Skeletal muscle tissue (tissue), 4 donors: ENCODE data around the gene SELPLG. TPM values are rescaled to one million over a fixed set of nuclear protein-coding genes. Genes with fewer than 3 reads are reported as not detected.

Source experiments
- H3K27ac ChIP-seq: one replicate; pipeline ENCODE4 v1.7.0; 2013; ENCODE audit warnings: mild to moderate bottlenecking, low read depth, low read length, inconsistent platforms
- H3K27me3 ChIP-seq, 3 donors: one replicate each; pipeline ENCODE4 v1.7.0; 2013; ENCODE audit warnings: low read length in 3 of 3; ENCODE audit not compliant: control insufficient read depth in 3 of 3, insufficient read depth in 3 of 3
- H3K36me3 ChIP-seq, 3 donors: one replicate each; pipeline ENCODE4 v1.7.0; 2013; ENCODE audit warnings: low read length in 3 of 3; ENCODE audit not compliant: control insufficient read depth in 3 of 3, insufficient read depth in 3 of 3
- H3K4me1 ChIP-seq, 3 donors: one replicate each; pipeline ENCODE4 v1.7.0; 2013; ENCODE audit warnings: low read length in 3 of 3, mild to moderate bottlenecking in 3 of 3; ENCODE audit not compliant: control insufficient read depth in 3 of 3, insufficient read depth in 3 of 3
- H3K4me3 ChIP-seq, 3 donors: one replicate each; pipeline ENCODE4 v1.7.0; 2013; ENCODE audit warnings: low read length in 3 of 3
- H3K9ac ChIP-seq, 3 donors: one replicate each; pipeline ENCODE4 v1.7.0; 2013; ENCODE audit warnings: low read length in 3 of 3, mild to moderate bottlenecking in 3 of 3, moderate library complexity in 2 of 3, low read depth in 1 of 3
- H3K9me3 ChIP-seq, 3 donors: one replicate each; pipeline ENCODE4 v1.7.0; 2013; ENCODE audit warnings: low read length in 3 of 3; ENCODE audit not compliant: control insufficient read depth in 3 of 3
- total RNA-seq: library from RNA; depleted of rRNA; stranded (reverse); fragments of >200 nt; gene quantifications from one replicate; pipeline ENCODE4 v1.2.3, GENCODE V29; 2014
- donor health status: Osteomylitis.

The SELPLG gene
- total RNA-seq, 1 donor from 2014 or later = 3.7 TPM

GRCh38 chr12:108614639-108615038 lies 19.1 kb downstream of the SELPLG start:
- no peak overlapping the region for H3K4me3 ChIP-seq
- H3K27ac ChIP-seq = no peak overlapping the region
- no peak overlapping the region for H3K9ac ChIP-seq
- peaks cover 8 to 15% (median 9%) of the 10 kb centered on the region in 3 donors for H3K4me1 ChIP-seq
- peaks cover 3 to 5% (median 3%) of the 10 kb centered on the region in 3 donors for H3K27me3 ChIP-seq
- H3K9me3 ChIP-seq = no peaks in the 10 kb centered on the region
- H3K36me3 ChIP-seq = no peaks in the 10 kb centered on the region

- H3K27me3 ChIP-seq = peaks cover 3 to 5% (median 3%) of the 10 kb centered on the region in 3 donors
- H3K9ac ChIP-seq = no peak overlapping the region
- H3K4me1 ChIP-seq = peaks cover 9 to 17% (median 12%) of the 10 kb centered on the region in 3 donors
- no peak overlapping the region for H3K27ac ChIP-seq
- H3K9me3 ChIP-seq = no peaks in the 10 kb centered on the region
- no peaks in the 10 kb centered on the region for H3K36me3 ChIP-seq
- no peak overlapping the region for H3K4me3 ChIP-seq
Measured at GRCh38 chr12:108614041-108614440, 19.7 kb downstream of the SELPLG start.

- Histone ChIP-seq H3K4me3 (no peak overlapping the region), H3K4me1 (peaks cover 9 to 17% (median 12%) of the 10 kb centered on the region in 3 donors), H3K27ac (no peak overlapping the region), H3K9ac (no peak overlapping the region), H3K27me3 (peaks cover 3 to 7% (median 5%) of the 10 kb centered on the region in 3 donors), H3K36me3 (no peaks in the 10 kb centered on the region), H3K9me3 (no peaks in the 10 kb centered on the region)
Measured at GRCh38 chr12:108613548-108613947, 20.1 kb downstream of the SELPLG start.

- Histone ChIP-seq H3K9me3 (no peaks in the 10 kb centered on the region), H3K36me3 (no peaks in the 10 kb centered on the region), H3K4me1 (peaks cover 6 to 15% (median 10%) of the 10 kb centered on the region in 3 donors), H3K27me3 (peaks cover 3 to 8% (median 6%) of the 10 kb centered on the region in 3 donors), H3K9ac (no peak overlapping the region), H3K4me3 (no peak overlapping the region), H3K27ac (no peak overlapping the region)
Measured at GRCh38 chr12:108612788-108613282, 20.9 kb downstream of the SELPLG start.

- Histone ChIP-seq H3K9me3 (no peaks in the 10 kb centered on the region), H3K27ac (no peak overlapping the region), H3K36me3 (no peaks in the 10 kb centered on the region), H3K4me1 (peaks cover 6 to 8% (median 7%) of the 10 kb centered on the region in 3 donors), H3K9ac (no peak overlapping the region), H3K27me3 (peaks cover 3 to 8% (median 6%) of the 10 kb centered on the region in 3 donors), H3K4me3 (no peak overlapping the region)
Measured at GRCh38 chr12:108611884-108612415, 21.7 kb downstream of the SELPLG start.

GRCh38 chr12:108610856-108611605 lies 22.7 kb downstream of the SELPLG start:
- Histone ChIP-seq H3K27me3 (peaks cover 3 to 8% (median 6%) of the 10 kb centered on the region in 3 donors), H3K36me3 (no peaks in the 10 kb centered on the region), H3K27ac (no peak overlapping the region), H3K4me1 (peaks cover 6 to 7% (median 7%) of the 10 kb centered on the region in 3 donors), H3K9me3 (no peaks in the 10 kb centered on the region), H3K9ac (no peak overlapping the region), H3K4me3 (no peak overlapping the region)

GRCh38 chr12:108610336-108610815 lies 23.3 kb downstream of the SELPLG start:
- Histone ChIP-seq H3K4me1 (peaks cover 6 to 7% (median 7%) of the 10 kb centered on the region in 3 donors), H3K27ac (no peak overlapping the region), H3K4me3 (no peak overlapping the region), H3K9ac (no peak overlapping the region), H3K36me3 (no peaks in the 10 kb centered on the region), H3K27me3 (peaks cover 3 to 8% (median 6%) of the 10 kb centered on the region in 3 donors), H3K9me3 (no peaks in the 10 kb centered on the region)

GRCh38 chr12:108609537-108610335 lies 24.0 kb downstream of the SELPLG start:
- H3K9ac ChIP-seq = no peak overlapping the region
- peaks cover 6 to 7% (median 7%) of the 10 kb centered on the region in 3 donors for H3K4me1 ChIP-seq
- no peak overlapping the region for H3K4me3 ChIP-seq
- H3K36me3 ChIP-seq = no peaks in the 10 kb centered on the region
- H3K9me3 ChIP-seq = no peaks in the 10 kb centered on the region
- H3K27ac ChIP-seq = no peak overlapping the region
- H3K27me3 ChIP-seq = peaks cover 3 to 8% (median 6%) of the 10 kb centered on the region in 3 donors

GRCh38 chr12:108608616-108609015 lies 25.1 kb downstream of the SELPLG start:
- Histone ChIP-seq H3K27me3 (peaks cover 3 to 8% (median 6%) of the 10 kb centered on the region in 3 donors), H3K27ac (no peak overlapping the region), H3K9me3 (no peaks in the 10 kb centered on the region), H3K4me1 (peaks cover 6 to 7% (median 7%) of the 10 kb centered on the region in 3 donors), H3K36me3 (no peaks in the 10 kb centered on the region), H3K9ac (no peak overlapping the region), H3K4me3 (no peak overlapping the region)
